ENCODE results near the gene HRH1. TPM values are rescaled to one million over a fixed set of nuclear protein-coding genes. Genes with fewer than 3 reads are reported as not detected.

Gene HRH1
- total and polyA plus RNA-seq, 10 of the 15 experiments (the other 5 are each of a cell fraction or from before 2014, with no cell fraction given): not detected

- H2AFZ ChIP-seq (ENCODE audit: control insufficient read depth, low read depth, low read length): no peak overlapping the region
- no peak overlapping the region for H3K4me2 ChIP-seq (ENCODE audit: control insufficient read depth, insufficient read depth)
- no peaks in the 10 kb centered on the region for H3K4me1 ChIP-seq (ENCODE audit: control insufficient read depth, insufficient read depth, low read length)
- FAIRE-seq: no peak
- WGBS (ENCODE audit: insufficient coverage, insufficient replicate concordance, low lambda C conversion rate, missing lambda C conversion rate): 42% methylated on average over 10 of the region's 10 CpGs
- no peaks in the 10 kb centered on the region for H3K9me3 ChIP-seq (replicated peaks; ENCODE audit: control insufficient read depth, insufficient read depth, low read length)
- in situ Hi-C loops (cut with MboI): no loop called here
- no peaks in the 10 kb centered on the region; the same call in 1 of the 2 replicates for H4K20me1 ChIP-seq (ENCODE audit: control insufficient read depth, insufficient read depth)
- H3K79me2 ChIP-seq (ENCODE audit: control insufficient read depth, insufficient read depth, low read length): no peaks in the 10 kb centered on the region
- intact Hi-C loops (cut with micrococcal nuclease; ENCODE audit: unreplicated experiment): no loop called here
- ChIA-PET POLR2A (no interaction called here), SMC1A (ENCODE audit: uncharacterized antibody, unreplicated experiment) (no interaction called here), CTCF (interaction anchor here (1.0 kb wide), 1 partner anchor 139 kb away, joined by 3 read pairs; no protein-coding TSS in a partner anchor), RAD21 (ENCODE audit: unreplicated experiment) (no interaction called here)
- TF ChIP-seq IKZF1 (conservative IDR thresholded peaks at IDR 0.05): no peak
- no peaks in the 10 kb centered on the region; a peak in 2 of 4 replicates for H3K27me3 ChIP-seq (replicated peaks in 1 of 2; ENCODE audit: control insufficient read depth in 2 of 2, insufficient read depth in 2 of 2, low read length in 1 of 2)
- H3K4me3 ChIP-seq: no peak overlapping the region
- no peak for DNase-seq (ENCODE audit: low read depth, low spot score)
- H3K36me3 ChIP-seq (ENCODE audit: control insufficient read depth in 2 of 2, insufficient read depth in 2 of 2, low read length in 1 of 2): no peaks in the 10 kb centered on the region
- no peak overlapping the region for H3K9ac ChIP-seq (ENCODE audit: control insufficient read depth, insufficient read depth, low read length)
- no TSS peak for BruUV-seq (replicated peaks)
- no peak for ATAC-seq
- H3K27ac ChIP-seq (ENCODE audit: control insufficient read depth, insufficient read depth): no peak overlapping the region
Measured at GRCh38 chr3:11195721-11196332, 41.5 kb downstream of the HRH1 start.

- no TSS peak for BruUV-seq (replicated peaks)
- RAD21 ChIA-PET (ENCODE audit: unreplicated experiment): interaction anchor here (1.2 kb wide), 1 partner anchor 138 kb away, joined by 3 read pairs; no protein-coding TSS in a partner anchor
- no peak overlapping the region for H3K27ac ChIP-seq (ENCODE audit: control insufficient read depth, insufficient read depth)
- POLR2A ChIA-PET: no interaction called here
- intact Hi-C loops (cut with micrococcal nuclease; ENCODE audit: unreplicated experiment): no loop called here
- H3K36me3 ChIP-seq (ENCODE audit: control insufficient read depth in 2 of 2, insufficient read depth in 2 of 2, low read length in 1 of 2): no peaks in the 10 kb centered on the region
- H3K9me3 ChIP-seq (replicated peaks; ENCODE audit: control insufficient read depth, insufficient read depth, low read length): no peaks in the 10 kb centered on the region
- no peak for FAIRE-seq
- TF ChIP-seq IKZF1 (conservative IDR thresholded peaks at IDR 0.05): no peak
- no peaks in the 10 kb centered on the region for H3K4me1 ChIP-seq (ENCODE audit: control insufficient read depth, insufficient read depth, low read length)
- no peak for ATAC-seq
- no peaks in the 10 kb centered on the region; a peak in 2 of 4 replicates for H3K27me3 ChIP-seq (replicated peaks in 1 of 2; ENCODE audit: control insufficient read depth in 2 of 2, insufficient read depth in 2 of 2, low read length in 1 of 2)
- CTCF ChIA-PET: interaction anchor here (0.5 to 0.9 kb wide), 2 partner anchors 20 to 138 kb away, joined by 3 read pairs; no protein-coding TSS in a partner anchor
- H3K4me2 ChIP-seq (ENCODE audit: control insufficient read depth, insufficient read depth): no peak overlapping the region
- DNase-seq (ENCODE audit: low read depth, low spot score): no peak
- no peaks in the 10 kb centered on the region for H4K20me1 ChIP-seq (ENCODE audit: control insufficient read depth, insufficient read depth)
- no peak overlapping the region for H3K4me3 ChIP-seq
- H3K79me2 ChIP-seq (ENCODE audit: control insufficient read depth, insufficient read depth, low read length): no peaks in the 10 kb centered on the region
- no peak overlapping the region for H2AFZ ChIP-seq (ENCODE audit: control insufficient read depth, low read depth, low read length)
- SMC1A ChIA-PET (ENCODE audit: uncharacterized antibody, unreplicated experiment): no interaction called here
- in situ Hi-C loops (cut with MboI): no loop called here
- no peak overlapping the region for H3K9ac ChIP-seq (ENCODE audit: control insufficient read depth, insufficient read depth, low read length)
- WGBS (ENCODE audit: insufficient coverage, insufficient replicate concordance, low lambda C conversion rate, missing lambda C conversion rate): 50% methylated on average over 1 of the region's 1 CpG
Measured at GRCh38 chr3:11197484-11197883, 43.2 kb downstream of the HRH1 start.
